Posterior vena cava (tissue), 2 donors: ENCODE results near the gene MRGPRD. TPM values are rescaled to one million over a fixed set of nuclear protein-coding genes. Genes with fewer than 3 reads are reported as not detected.

Experiments used
- DNase-seq: peaks from one replicate; pipeline ENCODE4 v3.0.0-alpha.2; 2020; ENCODE audit warnings: low spot score
- intact Hi-C, 2 donors: fragments of 100-400 bp; cut with DNase I; formaldehyde crosslinking; loops; one replicate each; pipeline versions ENCODE4 v1.14.1 to v1.14.2; 2022 to 2023
- total RNA-seq, 2 donors: library from RNA; stranded (reverse); fragmentation: NEBNext Ultra II Directional; extraction: Animal tissue kit (Norgen Biotek cat#: 25700); gene quantifications; one replicate each; pipeline ENCODE4 v1.2.1, GENCODE V29; 2021
- donor health status: DM: yes; HTN: yes; CAD: no.
- donor health status: DM: yes; HTN: yes; CAD: no.

Gene MRGPRD
- total RNA-seq, 2 donors from 2014 or later = not detected

DNA sequence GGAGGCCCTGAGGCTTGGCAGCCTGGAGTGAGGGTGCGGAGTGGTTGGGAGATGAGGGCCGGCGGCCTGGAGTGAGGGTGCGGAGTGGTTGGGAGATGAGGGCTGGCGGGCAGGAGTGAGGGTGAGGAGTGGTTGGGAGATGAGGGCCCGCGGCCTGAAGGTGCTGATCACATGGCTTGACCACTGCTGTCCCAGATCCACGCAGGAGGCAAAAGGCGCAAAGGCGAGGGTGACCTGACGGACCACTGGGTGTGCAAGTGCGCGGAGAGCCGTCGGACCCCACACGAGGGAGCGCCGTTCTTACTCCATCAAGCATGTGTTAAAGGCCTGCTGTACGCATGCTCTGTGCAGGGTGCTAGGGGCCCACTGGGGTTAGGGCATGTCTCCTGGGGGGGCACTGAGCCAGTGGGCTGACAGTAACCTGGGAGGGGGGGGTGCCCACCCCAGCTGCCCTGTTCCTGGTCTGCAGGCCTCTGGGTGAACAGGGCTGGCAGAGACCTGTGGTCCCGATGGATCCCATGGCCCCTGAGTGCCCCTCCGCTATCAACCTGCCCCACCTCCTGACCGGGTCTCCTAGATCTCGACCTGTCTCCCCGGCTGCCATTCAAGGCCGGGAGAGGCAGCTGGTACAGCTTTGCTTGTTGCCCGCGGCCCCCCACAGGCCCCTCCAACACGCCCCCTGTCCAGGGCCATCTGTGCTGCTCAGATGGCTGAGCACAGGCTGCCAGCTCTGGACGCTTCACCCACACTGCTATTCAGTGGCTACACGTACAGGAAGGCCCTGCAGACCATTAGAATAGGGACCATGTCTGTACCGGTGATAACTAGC, 21.1 kb downstream of the MRGPRD start:
- intact Hi-C loops = loop anchor here in 1 of 2 donors (5.0 kb wide), 1 partner anchor 38 kb away; no protein-coding TSS in a partner anchor
- peak; percentile 72 for DNase-seq

DNA sequence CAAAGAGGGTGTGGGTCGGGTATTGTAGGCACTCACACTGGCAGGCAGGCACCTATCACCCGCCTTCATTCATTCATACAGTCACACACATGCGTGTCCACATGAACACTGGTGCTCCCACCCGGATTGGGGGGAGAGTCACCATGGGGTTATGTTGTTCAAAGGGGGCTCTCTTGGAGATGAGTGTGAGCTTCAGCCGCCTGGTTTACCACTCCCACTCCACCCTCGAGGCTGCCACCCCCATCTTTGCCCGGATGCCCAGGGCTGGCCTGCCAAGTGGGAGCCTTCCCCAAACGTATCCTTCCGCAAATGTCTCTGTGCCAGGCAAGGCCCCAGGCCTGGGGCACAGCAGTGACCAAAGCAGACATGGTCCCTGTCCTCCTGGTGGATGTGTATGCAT, 22.6 kb downstream of the MRGPRD start:
- no peak for DNase-seq
- intact Hi-C loops = loop anchor here in 1 of 2 donors (5.0 kb wide), 1 partner anchor 39 kb away; no protein-coding TSS in a partner anchor

GRCh38 chr11:68956547-68957254, 24.1 kb downstream of the MRGPRD start:
- no peak for DNase-seq
- intact Hi-C loops = loop anchor here in 1 of 2 donors (5.0 kb wide), 1 partner anchor 41 kb away; no protein-coding TSS in a partner anchor

GRCh38 chr11:68956142-68956541, 24.6 kb downstream of the MRGPRD start:
- intact Hi-C loops = loop anchor here in 1 of 2 donors (5.0 kb wide), 1 partner anchor 41 kb away; no protein-coding TSS in a partner anchor
- no peak for DNase-seq

DNA sequence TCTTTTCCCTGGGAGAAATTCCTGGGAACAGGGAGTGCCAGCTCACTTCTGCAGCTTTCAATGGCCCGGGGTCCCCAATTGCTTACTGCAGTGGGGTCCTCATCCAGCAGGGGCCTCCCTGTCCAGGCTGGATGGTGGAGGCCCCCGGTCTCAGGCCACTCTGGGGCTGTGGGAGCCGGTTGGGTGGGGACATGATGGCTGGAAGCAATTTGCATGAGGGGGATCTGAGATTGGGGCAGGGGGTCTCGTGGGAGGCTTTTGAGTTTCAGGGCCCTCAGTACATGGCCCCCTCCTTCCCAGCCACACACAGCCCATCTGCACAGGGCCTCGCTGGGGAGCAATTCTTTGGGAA, 25.2 kb downstream of the MRGPRD start:
- intact Hi-C loops = loop anchor here in 1 of 2 donors (5.0 kb wide), 1 partner anchor 42 kb away; no protein-coding TSS in a partner anchor
- DNase-seq = no peak

- DNase-seq = peak; percentile 89
- intact Hi-C loops = loop anchor here in 1 of 2 donors (5.0 kb wide), 1 partner anchor 42 kb away; no protein-coding TSS in a partner anchor
These were observed 25.8 kb downstream of the MRGPRD start for GRCh38 chr11:68954836-68955606.

DNA sequence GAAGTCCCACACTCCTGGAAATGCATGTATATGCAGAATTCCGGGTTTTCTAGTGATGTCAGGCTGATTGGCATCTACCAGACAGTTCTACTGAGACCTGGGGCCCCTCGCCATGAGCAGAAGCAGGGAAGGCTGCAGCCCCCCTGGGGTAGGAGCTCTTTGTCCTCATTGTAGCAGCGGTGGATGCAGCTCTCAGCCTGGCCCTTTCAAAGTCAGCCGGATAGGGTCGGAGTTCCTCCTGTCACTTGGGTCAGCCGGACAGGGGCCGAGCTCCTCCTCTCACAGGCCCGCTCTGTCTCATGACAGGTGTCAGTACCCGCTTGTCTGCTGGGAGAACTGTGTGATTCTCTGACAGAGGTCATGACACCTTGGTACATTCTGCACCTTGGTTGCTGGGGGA, 30.0 kb downstream of the MRGPRD start:
- DNase-seq = no peak
- intact Hi-C loops = no loop called here

- no peak for DNase-seq
- intact Hi-C loops = no loop called here
These were observed 30.5 kb downstream of the MRGPRD start for GRCh38 chr11:68950270-68950669.

GRCh38 chr11:68948935-68949334, 31.9 kb downstream of the MRGPRD start:
- intact Hi-C loops = no loop called here
- no peak for DNase-seq

DNA sequence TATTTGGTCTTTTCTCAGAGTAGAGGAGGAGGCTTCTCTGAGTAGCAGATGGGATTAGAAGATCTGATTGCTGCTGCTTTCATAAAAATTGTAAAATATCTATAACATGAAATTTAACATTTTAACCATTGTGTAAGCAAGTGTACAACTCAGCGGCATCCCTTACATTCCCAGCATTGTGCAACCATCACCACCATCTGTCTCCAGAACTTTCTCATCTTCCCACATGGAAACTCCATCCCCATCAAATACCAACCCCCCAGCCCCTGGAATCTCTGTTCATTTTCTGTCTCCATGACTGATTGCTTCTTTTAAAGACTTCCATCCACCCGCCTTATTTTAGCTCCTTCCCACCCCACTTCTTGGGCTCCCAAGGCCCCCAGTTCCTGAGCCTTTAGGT, 32.3 kb downstream of the MRGPRD start:
- DNase-seq = no peak
- intact Hi-C loops = no loop called here

DNA sequence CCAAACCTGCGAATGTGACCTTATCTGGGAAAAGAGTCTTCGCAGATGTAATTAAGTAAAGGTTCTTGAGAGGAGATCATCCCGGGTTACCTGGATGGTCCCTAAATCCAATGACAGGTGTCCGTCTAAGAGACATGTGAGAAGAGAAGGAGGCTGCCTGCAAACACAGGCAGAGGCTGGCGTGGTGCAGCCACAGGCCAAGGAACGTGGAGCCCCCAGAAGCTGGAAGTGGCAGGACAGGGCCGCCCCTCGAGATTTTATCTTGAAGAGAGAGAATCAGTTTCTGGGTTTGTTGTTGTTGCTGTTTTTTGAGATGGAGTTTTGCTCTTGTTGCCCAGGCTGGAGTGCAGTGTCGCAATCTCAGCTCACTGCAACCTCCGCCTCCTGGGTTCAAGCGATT, 33.6 kb downstream of the MRGPRD start:
- DNase-seq = no peak
- intact Hi-C loops = no loop called here

GRCh38 chr11:68946416-68947090, 34.2 kb downstream of the MRGPRD start:
- DNase-seq = no peak
- intact Hi-C loops = no loop called here

GRCh38 chr11:68942751-68943271, 38.0 kb downstream of the MRGPRD start:
- no peak for DNase-seq
- intact Hi-C loops = loop anchor here in 1 of 2 donors (5.0 kb wide), 1 partner anchor 59 kb away; no protein-coding TSS in a partner anchor

DNA sequence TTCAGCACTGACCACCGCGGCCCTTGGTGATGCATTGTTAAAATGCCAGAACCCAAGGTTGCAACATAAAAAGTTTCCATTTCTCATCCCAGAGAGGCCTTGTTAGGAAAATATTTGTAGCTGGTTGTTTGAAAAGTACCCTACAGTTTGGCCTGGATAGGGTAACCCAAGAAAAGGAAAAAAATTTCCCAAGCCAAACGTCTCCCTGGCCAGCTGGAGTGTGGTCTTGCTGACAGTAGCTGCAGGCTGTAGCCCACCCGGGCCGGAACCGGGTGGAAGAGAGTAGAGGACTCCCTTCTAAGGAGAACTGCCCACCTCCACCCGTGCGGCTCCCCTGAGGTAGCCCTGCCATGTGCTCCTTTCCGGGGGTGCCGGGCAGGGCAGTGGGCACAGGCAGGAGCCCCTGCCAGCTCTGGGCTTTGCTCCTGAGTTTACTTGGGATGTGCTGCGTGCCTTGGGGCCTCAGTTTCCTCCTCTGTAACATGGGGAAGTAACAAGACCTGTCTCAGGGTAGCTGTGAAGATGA, 38.6 kb downstream of the MRGPRD start:
- intact Hi-C loops = loop anchor here in 1 of 2 donors (5.0 kb wide), 1 partner anchor 60 kb away; no protein-coding TSS in a partner anchor
- no peak for DNase-seq

DNA sequence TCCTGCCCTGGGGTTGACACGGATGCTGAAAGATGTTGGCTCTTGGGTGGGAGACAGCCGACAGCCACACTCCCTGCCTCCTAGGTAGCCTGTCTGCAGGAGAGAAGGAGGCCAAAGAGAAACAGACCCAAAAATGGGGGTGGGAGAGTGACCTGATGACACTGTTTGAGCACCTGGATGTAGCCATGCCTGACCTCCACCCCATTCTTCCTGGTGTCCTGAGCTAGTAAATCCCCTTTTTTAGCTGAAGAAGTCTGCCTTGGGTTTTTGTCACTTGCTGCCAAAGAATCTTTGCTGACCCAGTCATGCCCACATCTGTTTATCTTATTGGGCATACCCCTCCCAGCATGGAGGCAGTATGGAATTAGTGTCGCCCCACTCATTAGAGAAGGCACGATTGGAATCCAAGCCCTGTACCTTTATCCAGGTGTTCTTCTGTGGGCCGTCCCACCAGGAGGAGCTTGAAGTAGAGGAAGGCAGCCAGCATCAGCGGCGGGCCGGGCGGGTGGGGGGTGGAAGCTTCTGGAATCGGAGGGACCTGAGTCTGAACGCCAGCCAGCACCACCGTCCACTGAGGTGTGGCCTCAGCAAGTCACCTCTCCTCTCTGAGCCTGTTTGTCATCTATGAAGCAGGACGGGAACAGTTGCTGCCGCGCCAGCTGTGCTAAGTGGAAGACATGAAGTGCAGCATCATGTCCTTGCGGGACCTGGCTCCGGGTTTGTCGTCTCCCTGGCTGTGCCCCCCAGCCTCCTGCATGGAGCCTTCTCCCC, 39.3 kb downstream of the MRGPRD start:
- no peak for DNase-seq
- intact Hi-C loops = loop anchor here in 1 of 2 donors (5.0 kb wide), 1 partner anchor 61 kb away; no protein-coding TSS in a partner anchor

DNA sequence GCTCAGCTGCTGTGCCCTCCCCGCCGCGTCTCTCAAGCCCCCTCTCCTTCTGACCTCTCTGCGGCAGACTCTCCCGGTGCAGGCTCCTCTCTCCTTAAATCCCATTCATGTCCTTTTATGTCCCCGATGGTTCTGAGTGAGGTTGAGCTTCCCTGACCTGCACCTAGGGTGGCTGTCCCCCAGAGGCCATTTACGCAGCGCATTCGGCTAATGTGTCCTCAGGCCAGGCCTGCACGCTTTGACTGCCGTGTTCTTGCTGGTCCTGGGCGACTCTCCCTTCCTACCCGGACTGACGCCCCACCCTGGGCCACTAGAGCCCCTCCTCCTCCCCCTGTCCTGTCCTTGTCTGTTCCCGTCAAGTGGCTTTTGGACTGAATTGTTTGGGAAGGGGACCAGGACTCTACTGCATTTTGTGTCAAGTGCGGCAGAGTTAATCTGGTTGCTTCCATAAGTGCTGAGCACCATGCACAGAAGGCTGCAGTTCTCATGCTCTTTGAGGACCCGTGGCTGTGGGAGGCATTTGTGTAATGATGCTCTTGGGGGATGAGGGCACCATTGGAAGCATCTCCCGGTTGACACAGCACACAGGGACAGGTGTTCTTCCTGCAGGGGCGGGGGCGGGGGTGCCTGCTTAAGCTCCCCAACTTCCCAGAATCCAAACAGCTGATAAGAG, 40.0 kb downstream of the MRGPRD start:
- intact Hi-C loops = loop anchor here in 1 of 2 donors (5.0 kb wide), 1 partner anchor 62 kb away; no protein-coding TSS in a partner anchor
- DNase-seq = no peak
